Activated CD4-positive, alpha-beta T cell treated with anti-CD3 and anti-CD28 coated beads for 4 hours (primary cell): ENCODE data around the gene PTMA.
"Not testable (repeated sequence)": the region's sequence is repeated elsewhere in the genome, so short reads cannot be mapped to it uniquely, and the experiment has no call there.

Experiments used
- DNase-seq, 2 donors: peaks; one replicate each; pipeline ENCODE4 v3.0.0-alpha.2; 2020

The PTMA gene

GRCh38 chr2:231717281-231718171 is 9.2 kb downstream of the PTMA start:
- no peak for DNase-seq

- no peak for DNase-seq
These were observed 10.5 kb downstream of the PTMA start for GRCh38 chr2:231718799-231719198.

GRCh38 chr2:231720292-231720986 is 12.1 kb downstream of the PTMA start:
- DNase-seq: no peak

- no peak for DNase-seq
These were observed 13.0 kb downstream of the PTMA start for GRCh38 chr2:231720987-231721966.

- DNase-seq: no peak
These were observed 14.5 kb downstream of the PTMA start for GRCh38 chr2:231722721-231723307.

- no peak for DNase-seq
These were observed 17.2 kb downstream of the PTMA start for GRCh38 chr2:231725476-231725875.

GRCh38 chr2:231726276-231726675 is 18.0 kb downstream of the PTMA start:
- DNase-seq: no peak

GRCh38 chr2:231727621-231728020 is 19.3 kb downstream of the PTMA start:
- no peak for DNase-seq

- DNase-seq: no peak
These were observed 24.3 kb downstream of the PTMA start for GRCh38 chr2:231732604-231733003.

- DNase-seq: no peak
These were observed 29.4 kb downstream of the PTMA start for GRCh38 chr2:231737761-231738160.

- no peak for DNase-seq
These were observed 35.2 kb downstream of the PTMA start for GRCh38 chr2:231743376-231744116.

- DNase-seq: no peak
These were observed 37.1 kb downstream of the PTMA start for GRCh38 chr2:231745303-231746038.

GRCh38 chr2:231748153-231748896 is 40.0 kb downstream of the PTMA start:
- not testable (repeated sequence) for DNase-seq

GRCh38 chr2:231749016-231749415 is 40.7 kb downstream of the PTMA start:
- DNase-seq: not testable (repeated sequence)

GRCh38 chr2:231751042-231751815 is 42.9 kb downstream of the PTMA start:
- no peak for DNase-seq

GRCh38 chr2:231752061-231752460 is 43.7 kb downstream of the PTMA start:
- DNase-seq: no peak

- DNase-seq: no peak
These were observed 53.4 kb downstream of the PTMA start for GRCh38 chr2:231761735-231762134.
